ENCODE data around the gene NR5A1. TPM values are rescaled to one million over a fixed set of nuclear protein-coding genes. Genes with fewer than 3 reads are reported as not detected.

The NR5A1 gene
- polyA plus RNA-seq, 2 of the 4 experiments (the other 2 are of a cell fraction) = not detected

- TF ChIP-seq, protein P1, sequence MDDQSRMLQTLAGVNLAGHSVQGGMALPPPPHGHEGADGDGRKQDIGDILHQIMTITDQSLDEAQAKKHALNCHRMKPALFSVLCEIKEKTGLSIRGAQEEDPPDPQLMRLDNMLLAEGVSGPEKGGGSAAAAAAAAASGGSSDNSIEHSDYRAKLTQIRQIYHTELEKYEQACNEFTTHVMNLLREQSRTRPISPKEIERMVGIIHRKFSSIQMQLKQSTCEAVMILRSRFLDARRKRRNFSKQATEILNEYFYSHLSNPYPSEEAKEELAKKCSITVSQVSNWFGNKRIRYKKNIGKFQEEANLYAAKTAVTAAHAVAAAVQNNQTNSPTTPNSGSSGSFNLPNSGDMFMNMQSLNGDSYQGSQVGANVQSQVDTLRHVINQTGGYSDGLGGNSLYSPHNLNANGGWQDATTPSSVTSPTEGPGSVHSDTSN (IDR thresholded peaks at IDR 0.05) = no peak
- WGBS (ENCODE audit: missing lambda C conversion rate) = 74% methylated on average over 13 of the region's 15 CpGs
- H3K4me1 ChIP-seq = no peaks in the 10 kb centered on the region
- H3K9me3 ChIP-seq = no peaks in the 10 kb centered on the region
- no peak overlapping the region for H3K4me3 ChIP-seq
- DNase-seq (ENCODE audit: low read depth in 1 of 2, low spot score in 1 of 2) (no peak), ATAC-seq (no peak), FAIRE-seq (no peak)
- no peak overlapping the region for H3K4me2 ChIP-seq
- no peak overlapping the region for H3K27ac ChIP-seq
- ChIA-PET POLR2A (no interaction called here), CTCF (interaction anchor here (0.8 to 1.8 kb wide), 3 partner anchors 16 to 77 kb away, joined by 3 to 7 read pairs (median 3); no protein-coding TSS in a partner anchor)
Observed at GRCh38 chr9:124496463-124496862, 10.7 kb downstream of the NR5A1 start.

- 86% methylated on average over 3 of the region's 3 CpGs for WGBS (ENCODE audit: missing lambda C conversion rate)
- H3K4me3 ChIP-seq = no peak overlapping the region
- FAIRE-seq (no peak), DNase-seq (ENCODE audit: low read depth in 1 of 2, low spot score in 1 of 2) (no peak), ATAC-seq (no peak)
- ChIA-PET POLR2A (no interaction called here), CTCF (interaction anchor here (0.8 to 1.8 kb wide), 2 partner anchors 20 to 77 kb away, joined by 3 to 7 read pairs; no protein-coding TSS in a partner anchor)
- H3K4me1 ChIP-seq = no peaks in the 10 kb centered on the region
- H3K9me3 ChIP-seq = no peaks in the 10 kb centered on the region
- TF ChIP-seq TFCP2L1 (CRISPR knock-in tag; IDR thresholded peaks at IDR 0.05) (no peak), MAZ (IDR thresholded peaks at IDR 0.05; ENCODE audit: borderline replicate concordance, low read depth, low read length) (no peak), POLR2A (IDR thresholded peaks at IDR 0.05; ENCODE audit: low read length) (no peak)
- TF ChIP-seq, protein P2, sequence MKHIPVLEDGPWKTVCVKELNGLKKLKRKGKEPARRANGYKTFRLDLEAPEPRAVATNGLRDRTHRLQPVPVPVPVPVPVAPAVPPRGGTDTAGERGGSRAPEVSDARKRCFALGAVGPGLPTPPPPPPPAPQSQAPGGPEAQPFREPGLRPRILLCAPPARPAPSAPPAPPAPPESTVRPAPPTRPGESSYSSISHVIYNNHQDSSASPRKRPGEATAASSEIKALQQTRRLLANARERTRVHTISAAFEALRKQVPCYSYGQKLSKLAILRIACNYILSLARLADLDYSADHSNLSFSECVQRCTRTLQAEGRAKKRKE (CRISPR knock-in tag; IDR thresholded peaks at IDR 0.05; ENCODE audit: low read depth) = no peak
- H3K4me2 ChIP-seq = no peak overlapping the region
- no peak overlapping the region for H3K27ac ChIP-seq
Observed at GRCh38 chr9:124496075-124496449, 11.1 kb downstream of the NR5A1 start.

GRCh38 chr9:124495126-124496074 is 11.8 kb downstream of the NR5A1 start:
- ATAC-seq (no peak), FAIRE-seq (no peak), DNase-seq (ENCODE audit: low read depth in 1 of 2, low spot score in 1 of 2) (no peak)
- Histone ChIP-seq H3K4me3 (no peak overlapping the region), H3K4me2 (no peak overlapping the region), H3K9me3 (no peaks in the 10 kb centered on the region), H3K4me1 (no peaks in the 10 kb centered on the region), H3K27ac (no peak overlapping the region)
- TF ChIP-seq POLR2AphosphoS2 (conservative IDR thresholded peaks at IDR 0.05; ENCODE audit: low read length) (no peak), MAFK (IDR thresholded peaks at IDR 0.05; ENCODE audit: partially characterized antibody) (no peak), EHMT2 (IDR thresholded peaks at IDR 0.05; ENCODE audit: low read depth) (no peak), RFX5 (IDR thresholded peaks at IDR 0.05) (no peak), KDM1A (IDR thresholded peaks at IDR 0.05; ENCODE audit: low read depth) (no peak)
- 78% methylated on average over 31 of the region's 31 CpGs for WGBS (ENCODE audit: missing lambda C conversion rate)
- POLR2A ChIA-PET = no interaction called here
- CTCF ChIA-PET = interaction anchor here (0.8 kb wide), 1 partner anchor 21 kb away, joined by 3 read pairs; no protein-coding TSS in a partner anchor

- Histone ChIP-seq H3K27ac (no peak overlapping the region), H3K4me2 (no peak overlapping the region), H3K9me3 (no peaks in the 10 kb centered on the region), H3K4me3 (no peak overlapping the region), H3K4me1 (no peaks in the 10 kb centered on the region)
- peak in 1 of 2 experiments; percentile 16; a peak in 3 of 6 replicates for ATAC-seq
- DNase-seq (ENCODE audit: low read depth in 1 of 2, low spot score in 1 of 2) = no peak
- CTCF ChIA-PET = interaction anchor here (0.7 to 1.2 kb wide), 3 partner anchors 13 to 43 kb away, joined by 3 read pairs; no protein-coding TSS in a partner anchor
- POLR2A ChIA-PET = no interaction called here
- no peak for FAIRE-seq
- 71% methylated on average over 15 of the region's 18 CpGs for WGBS (ENCODE audit: missing lambda C conversion rate)
- TF ChIP-seq POLR2AphosphoS2 (conservative IDR thresholded peaks at IDR 0.05; ENCODE audit: low read length) = no peak
- TF ChIP-seq KDM5A (IDR thresholded peaks at IDR 0.05) = no peak
- TF ChIP-seq NR3C1 (IDR thresholded peaks at IDR 0.05) = no peak
- no peak for TF ChIP-seq SMC3 (IDR thresholded peaks at IDR 0.05)
- no peak for TF ChIP-seq NPAS2 (CRISPR knock-in tag; IDR thresholded peaks at IDR 0.05; ENCODE audit: borderline replicate concordance)
- no peak for TF ChIP-seq RCOR1 (IDR thresholded peaks at IDR 0.05; ENCODE audit: low read depth, low read length)
- no peak for TF ChIP-seq MAZ (IDR thresholded peaks at IDR 0.05; ENCODE audit: borderline replicate concordance, low read depth, low read length)
- no peak for TF ChIP-seq FOXS1 (CRISPR knock-in tag; IDR thresholded peaks at IDR 0.05)
- TF ChIP-seq, protein P3, sequence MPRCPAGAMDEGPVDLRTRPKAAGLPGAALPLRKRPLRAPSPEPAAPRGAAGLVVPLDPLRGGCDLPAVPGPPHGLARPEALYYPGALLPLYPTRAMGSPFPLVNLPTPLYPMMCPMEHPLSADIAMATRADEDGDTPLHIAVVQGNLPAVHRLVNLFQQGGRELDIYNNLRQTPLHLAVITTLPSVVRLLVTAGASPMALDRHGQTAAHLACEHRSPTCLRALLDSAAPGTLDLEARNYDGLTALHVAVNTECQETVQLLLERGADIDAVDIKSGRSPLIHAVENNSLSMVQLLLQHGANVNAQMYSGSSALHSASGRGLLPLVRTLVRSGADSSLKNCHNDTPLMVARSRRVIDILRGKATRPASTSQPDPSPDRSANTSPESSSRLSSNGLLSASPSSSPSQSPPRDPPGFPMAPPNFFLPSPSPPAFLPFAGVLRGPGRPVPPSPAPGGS (IDR thresholded peaks at IDR 0.05) = no peak
- TF ChIP-seq MAFK (IDR thresholded peaks at IDR 0.05; ENCODE audit: partially characterized antibody) = no peak
- TF ChIP-seq ZNF302 (CRISPR knock-in tag; IDR thresholded peaks at IDR 0.05) = no peak
- no peak for TF ChIP-seq ZSCAN20 (CRISPR knock-in tag; IDR thresholded peaks at IDR 0.05)
- TF ChIP-seq KDM1A (IDR thresholded peaks at IDR 0.05; ENCODE audit: low read depth) = no peak
- no peak for TF ChIP-seq FOSB (CRISPR knock-in tag; IDR thresholded peaks at IDR 0.05)
- TF ChIP-seq HOXA7 (CRISPR knock-in tag; IDR thresholded peaks at IDR 0.05) = no peak
Observed at GRCh38 chr9:124493794-124494479, 13.3 kb downstream of the NR5A1 start.

Data from A549 (cell line).